BE2C (cell line): ENCODE data around the gene CDK1.

Source experiments
- DNase-seq: peaks from one replicate; pipeline ENCODE4 v3.0.0-alpha.2; 2020
- H3K27me3 ChIP-seq: fragments of 250-450 bp; sonication (Bioruptor Pico); 2 replicates; pipeline ENCODE4 v1.5.1; 2020; ENCODE audit warnings: mild to moderate bottlenecking
- H3K36me3 ChIP-seq: fragments of 250-450 bp; sonication (Bioruptor Pico); 2 replicates; pipeline ENCODE4 v1.5.1; 2020; ENCODE audit warnings: mild to moderate bottlenecking
- H3K4me1 ChIP-seq: fragments of 250-450 bp; sonication (Bioruptor Pico); 2 replicates; pipeline ENCODE4 v1.5.1; 2020
- H3K4me3 ChIP-seq: 2 replicates; pipeline ENCODE4 v1.5.1; 2011; ENCODE audit warnings: low read depth, low read length
- H3K9me3 ChIP-seq: fragments of 250-450 bp; sonication (Bioruptor Pico); 2 replicates; pipeline ENCODE4 v1.5.1; 2020
- TF ChIP-seq, protein P1 (sequence below): IDR thresholded peaks from 2 replicates; pipeline ENCODE4 v1.5.1; 2012; ENCODE audit warnings: mild to moderate bottlenecking, low read depth, low read length

Gene CDK1

DNA sequence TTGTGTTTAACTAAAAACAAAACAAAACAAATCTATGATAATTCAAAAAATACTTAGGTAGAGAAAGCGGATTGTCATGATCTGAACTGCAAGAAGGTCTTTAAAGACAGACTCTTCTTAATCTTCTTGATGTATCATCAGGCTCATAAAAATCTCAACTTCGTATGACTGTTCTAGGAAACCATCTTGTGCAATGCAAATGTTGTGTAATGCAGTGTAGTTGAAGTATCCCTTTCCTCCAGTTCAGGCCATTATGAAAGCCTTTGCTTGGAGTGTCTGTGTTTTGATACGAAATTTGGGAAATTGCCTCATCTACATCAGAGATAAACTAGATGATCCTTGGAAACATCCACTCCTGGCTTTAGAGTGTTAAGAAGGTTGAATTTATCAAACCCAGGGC is 30.9 kb downstream of the CDK1 start:
- H3K9me3 ChIP-seq: no peaks in the 10 kb centered on the region
- no peaks in the 10 kb centered on the region for H3K36me3 ChIP-seq
- H3K4me1 ChIP-seq: no peaks in the 10 kb centered on the region
- H3K27me3 ChIP-seq: no peaks in the 10 kb centered on the region
- TF ChIP-seq, protein P1, sequence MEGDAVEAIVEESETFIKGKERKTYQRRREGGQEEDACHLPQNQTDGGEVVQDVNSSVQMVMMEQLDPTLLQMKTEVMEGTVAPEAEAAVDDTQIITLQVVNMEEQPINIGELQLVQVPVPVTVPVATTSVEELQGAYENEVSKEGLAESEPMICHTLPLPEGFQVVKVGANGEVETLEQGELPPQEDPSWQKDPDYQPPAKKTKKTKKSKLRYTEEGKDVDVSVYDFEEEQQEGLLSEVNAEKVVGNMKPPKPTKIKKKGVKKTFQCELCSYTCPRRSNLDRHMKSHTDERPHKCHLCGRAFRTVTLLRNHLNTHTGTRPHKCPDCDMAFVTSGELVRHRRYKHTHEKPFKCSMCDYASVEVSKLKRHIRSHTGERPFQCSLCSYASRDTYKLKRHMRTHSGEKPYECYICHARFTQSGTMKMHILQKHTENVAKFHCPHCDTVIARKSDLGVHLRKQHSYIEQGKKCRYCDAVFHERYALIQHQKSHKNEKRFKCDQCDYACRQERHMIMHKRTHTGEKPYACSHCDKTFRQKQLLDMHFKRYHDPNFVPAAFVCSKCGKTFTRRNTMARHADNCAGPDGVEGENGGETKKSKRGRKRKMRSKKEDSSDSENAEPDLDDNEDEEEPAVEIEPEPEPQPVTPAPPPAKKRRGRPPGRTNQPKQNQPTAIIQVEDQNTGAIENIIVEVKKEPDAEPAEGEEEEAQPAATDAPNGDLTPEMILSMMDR: no peak
- DNase-seq: no peak
- H3K4me3 ChIP-seq: no peak overlapping the region

DNA sequence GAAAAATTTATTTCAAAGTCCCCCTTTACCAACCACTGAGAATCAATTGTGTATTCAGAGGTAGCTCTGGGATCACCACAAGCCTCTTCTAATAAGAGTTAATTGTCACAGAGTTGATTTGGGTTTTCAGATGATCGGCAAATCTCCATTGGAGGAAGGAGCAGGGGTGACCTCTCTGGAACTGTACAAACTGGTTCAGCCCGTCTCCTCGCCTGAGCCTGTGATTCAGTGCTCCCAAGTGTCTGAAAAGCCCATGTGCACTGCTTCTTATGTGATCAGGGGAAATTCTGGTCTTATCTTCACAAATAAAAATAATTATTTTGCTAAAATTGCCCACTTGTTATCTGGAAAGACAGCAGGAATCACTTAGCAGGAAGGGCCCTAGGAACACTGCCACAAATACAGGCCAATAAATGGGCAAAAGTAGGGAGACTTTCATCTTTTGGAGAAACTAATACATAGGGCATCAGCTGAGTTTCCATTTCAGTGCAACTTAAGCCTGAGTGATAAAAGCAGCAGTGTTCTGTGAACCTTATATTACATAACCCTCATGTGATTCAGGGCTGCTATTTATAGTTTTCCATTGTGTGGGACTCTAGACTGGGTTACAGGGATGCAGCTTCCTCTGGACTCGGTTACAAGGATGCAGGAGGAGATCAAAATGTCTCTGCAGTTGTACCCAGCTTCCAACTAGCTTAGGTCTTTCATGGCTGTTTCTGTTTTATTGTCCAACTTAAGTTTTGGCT is 32.3 kb downstream of the CDK1 start:
- no peaks in the 10 kb centered on the region for H3K4me1 ChIP-seq
- no peak for DNase-seq
- H3K27me3 ChIP-seq: no peaks in the 10 kb centered on the region
- no peak overlapping the region for H3K4me3 ChIP-seq
- TF ChIP-seq, protein P1: no peak
- H3K9me3 ChIP-seq: no peaks in the 10 kb centered on the region
- H3K36me3 ChIP-seq: no peaks in the 10 kb centered on the region

DNA sequence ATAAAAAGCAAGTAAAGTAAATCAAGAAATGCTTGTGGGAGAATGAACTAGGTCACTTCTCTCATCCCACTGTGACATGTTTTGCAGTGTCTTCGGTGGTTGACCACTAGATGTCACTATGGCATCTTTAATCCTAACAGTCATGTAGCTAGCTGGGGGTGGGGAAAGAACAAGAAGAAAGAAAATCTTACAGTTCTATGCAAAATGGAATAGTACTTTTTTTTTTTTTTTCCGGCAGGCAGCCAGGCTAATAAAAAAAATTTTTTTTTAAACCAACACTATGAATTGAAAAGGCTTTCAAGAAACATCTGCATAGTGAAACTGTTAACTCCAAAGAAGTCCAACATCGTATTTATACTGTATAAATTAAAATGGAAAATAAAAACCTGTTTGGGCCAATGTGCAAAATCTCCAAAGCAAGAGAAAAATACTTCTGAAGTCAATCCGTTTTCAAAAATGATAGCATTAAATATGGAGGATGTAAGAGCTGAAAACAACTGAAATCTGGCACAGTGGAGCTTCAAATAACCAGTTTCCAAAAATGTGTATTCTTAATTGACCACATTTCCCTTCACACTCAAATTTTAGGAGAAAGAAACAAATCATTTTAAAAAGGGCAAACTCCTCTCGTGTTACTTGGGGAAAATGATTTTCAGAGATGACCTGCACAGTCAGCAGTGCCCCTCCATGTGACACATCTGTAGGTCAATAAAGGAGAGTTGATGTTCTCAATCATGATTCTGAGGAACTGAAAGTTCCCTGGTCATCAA is 38.5 kb downstream of the CDK1 start:
- no peak overlapping the region for H3K4me3 ChIP-seq
- no peaks in the 10 kb centered on the region for H3K4me1 ChIP-seq
- TF ChIP-seq, protein P1: peak; percentile 81
- H3K9me3 ChIP-seq: no peaks in the 10 kb centered on the region
- H3K27me3 ChIP-seq: no peaks in the 10 kb centered on the region
- no peaks in the 10 kb centered on the region for H3K36me3 ChIP-seq
- DNase-seq: peak; percentile 32

DNA sequence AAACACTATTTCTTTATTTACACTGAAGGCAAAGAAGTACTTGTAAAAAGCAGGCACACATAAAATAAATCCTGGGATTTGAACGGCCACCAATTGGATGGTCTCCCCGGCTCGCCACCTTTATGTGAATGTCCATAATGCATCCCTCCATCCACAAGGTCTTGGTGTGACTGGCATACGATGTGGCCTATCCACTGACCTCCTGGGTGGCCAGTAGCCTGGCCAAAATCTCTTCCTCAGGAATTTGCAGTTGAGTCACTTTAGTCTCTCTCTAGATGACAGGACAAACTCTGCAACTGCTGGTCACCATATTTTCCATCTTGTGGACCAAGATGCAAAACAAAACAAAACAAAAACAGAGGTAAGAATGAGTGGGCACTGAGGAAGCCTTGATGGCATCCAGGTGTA is 39.1 kb downstream of the CDK1 start:
- no peaks in the 10 kb centered on the region for H3K9me3 ChIP-seq
- TF ChIP-seq, protein P1: no peak
- H3K4me1 ChIP-seq: no peaks in the 10 kb centered on the region
- no peaks in the 10 kb centered on the region for H3K27me3 ChIP-seq
- DNase-seq: no peak
- no peak overlapping the region for H3K4me3 ChIP-seq
- no peaks in the 10 kb centered on the region for H3K36me3 ChIP-seq

DNA sequence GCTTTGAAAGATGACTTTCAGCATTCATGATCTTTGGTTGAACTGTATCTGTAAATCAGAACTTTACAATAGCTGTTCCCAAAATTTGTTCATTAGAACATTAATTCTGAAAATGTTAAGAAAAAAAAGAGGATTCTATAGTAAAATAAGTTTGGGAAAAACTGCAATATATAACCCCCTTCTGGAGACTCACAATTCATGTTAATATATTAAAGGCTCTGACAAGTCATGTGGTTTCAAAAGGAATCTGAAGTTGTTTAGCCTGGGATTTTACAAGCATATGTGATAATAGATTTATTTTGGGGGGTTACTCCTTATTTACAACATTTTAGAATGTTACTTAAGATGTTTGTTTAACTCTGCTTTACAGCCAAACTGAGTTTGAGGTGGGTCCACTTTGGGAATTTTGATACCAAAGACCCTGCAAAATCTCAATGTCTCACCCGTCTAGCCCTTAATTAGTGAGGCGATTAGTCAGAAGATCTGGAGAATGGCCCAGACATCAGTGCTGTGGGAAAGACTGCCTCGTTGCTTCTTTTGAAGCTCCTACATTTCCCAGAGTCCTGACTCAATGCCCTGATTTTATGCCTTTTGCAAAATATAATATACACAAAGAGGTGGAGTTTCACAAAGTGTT is 40.0 kb downstream of the CDK1 start:
- Histone ChIP-seq H3K9me3 (no peaks in the 10 kb centered on the region), H3K36me3 (no peaks in the 10 kb centered on the region), H3K4me1 (no peaks in the 10 kb centered on the region), H3K27me3 (no peaks in the 10 kb centered on the region), H3K4me3 (no peak overlapping the region)
- TF ChIP-seq, protein P1: no peak
- no peak for DNase-seq
